K562 (cell line): Measurements from ENCODE around the gene INPP4B. TPM values are rescaled to one million over a fixed set of nuclear protein-coding genes. Genes with fewer than 3 reads are reported as not detected.

ENCODE experiments used
- ATAC-seq: fragments of 200-7000 bp; cut with Tn5 transposase; 3 replicates; pipeline ENCODE4 v1.9.1; 2020; ENCODE audit warnings: moderate library complexity
- BruUV-seq: library from RNA; stranded (reverse); fragments of 400-500 nt; replicated peaks from 2 replicates; lab custom pipeline; 2021; lab: Mats Ljungman, UMichigan
- CTCF ChIA-PET: fragments of 300-600 bp; formaldehyde crosslinking; extraction: SDS; loops from one replicate; lab custom pipeline; 2021; ENCODE audit warnings: low intra/inter-chr PET ratio; lab: Yijun Ruan, JAX
- POLR2A ChIA-PET: fragments of 300-600, 350-650 bp; sonication (Branson Sonifier 250); formaldehyde crosslinking; extraction: SDS; loops from one replicate; lab custom pipeline; 2021; ENCODE audit warnings: antibody characterized with exemption, inconsistent platforms; lab: Yijun Ruan, JAX
- DNase-seq, 4 experiments: peaks; one replicate each; pipeline versions ENCODE4 v3.0.0 to v3.0.0-alpha.2; 2011 to 2018; ENCODE audit warnings: low spot score in 3 of 4, mixed read lengths in 3 of 4; ENCODE audit errors: extremely low read depth in 1 of 4
- FAIRE-seq: peaks from 2 replicates; lab custom pipeline; 2011; peaks lifted over from hg19 to GRCh38; lab: Jason Lieb, UNC
- H2AFZ ChIP-seq: 2 replicates; pipeline ENCODE4 v1.6.0; 2011; ENCODE audit warnings: low read depth, low read length, control low read depth, inconsistent platforms
- H3K27ac ChIP-seq: fragments of 200-600 bp; 3 replicates; pipeline ENCODE4 v1.8.0; 2011; ENCODE audit warnings: low read depth, mild to moderate bottlenecking, control low read depth, inconsistent platforms, low read length, moderate library complexity, mixed read lengths; ENCODE audit errors: extremely low read depth
- H3K27me3 ChIP-seq, 2 experiments: fragments of 300-600 bp in 1 of 2; 2 replicates in 1 of 2; 3 replicates in 1 of 2; pipeline versions ENCODE4 v1.6.0 to v1.8.0; 2011; ENCODE audit warnings: inconsistent platforms in 2 of 2, low read length in 2 of 2, mild to moderate bottlenecking in 1 of 2, mixed read lengths in 1 of 2, moderate library complexity in 1 of 2; ENCODE audit not compliant: control insufficient read depth in 2 of 2, insufficient read depth in 2 of 2
- H3K36me3 ChIP-seq: fragments of 300-600 bp; 3 replicates; pipeline ENCODE4 v1.8.0; 2011; ENCODE audit warnings: mild to moderate bottlenecking, low read length, inconsistent platforms; ENCODE audit not compliant: control insufficient read depth, insufficient read depth
- H3K4me1 ChIP-seq, 2 experiments: fragments of 200-600 bp in 1 of 2; replicated peaks in 1 of 2; 2 replicates in 1 of 2; 3 replicates in 1 of 2; pipeline versions ENCODE4 v1.5.1 to v1.8.0; 2011; ENCODE audit warnings: inconsistent platforms in 2 of 2, low read length in 2 of 2, mild to moderate bottlenecking in 1 of 2, mixed read lengths in 1 of 2, moderate library complexity in 1 of 2; ENCODE audit not compliant: control insufficient read depth in 2 of 2, insufficient read depth in 2 of 2
- H3K4me2 ChIP-seq: 2 replicates; pipeline ENCODE4 v1.6.1; 2011; ENCODE audit warnings: low read length, control low read depth, inconsistent platforms, mixed read lengths; ENCODE audit not compliant: insufficient read depth
- H3K4me3 ChIP-seq: fragments of 200-600 bp; sonication (generic), shearing (Covaris generic); 2 replicates; pipeline ENCODE4 v1.5.1; 2016; ENCODE audit warnings: control low read depth, inconsistent platforms
- H3K79me2 ChIP-seq: fragments of 200-600 bp; 3 replicates; pipeline ENCODE4 v1.8.0; 2011; ENCODE audit warnings: low read length, inconsistent platforms; ENCODE audit not compliant: control insufficient read depth, insufficient read depth
- H3K9ac ChIP-seq, 2 experiments: 2 replicates each; pipeline versions ENCODE4 v1.6.0 to v1.6.1; 2011; ENCODE audit warnings: low read depth in 2 of 2, low read length in 2 of 2, control low read depth in 1 of 2, inconsistent platforms in 1 of 2, mild to moderate bottlenecking in 1 of 2, mixed read lengths in 1 of 2; ENCODE audit not compliant: insufficient read depth in 1 of 2
- H3K9me1 ChIP-seq: one replicate; pipeline ENCODE4 v1.6.0; 2011; ENCODE audit warnings: inconsistent platforms, mild to moderate bottlenecking, low read length, moderate library complexity; ENCODE audit not compliant: control insufficient read depth, insufficient read depth
- H3K9me3 ChIP-seq: replicated peaks from 2 replicates; pipeline ENCODE4 v1.5.1; 2011; ENCODE audit warnings: low read depth, low read length, inconsistent platforms; ENCODE audit not compliant: control insufficient read depth, insufficient read depth
- H4K20me1 ChIP-seq: replicated peaks from 2 replicates; pipeline ENCODE4 v1.6.1; 2011; ENCODE audit warnings: low read length, inconsistent platforms, mixed read lengths; ENCODE audit not compliant: control insufficient read depth, insufficient read depth
- KLF13 ChIP-seq: fragments of 450-650 bp; IDR thresholded peaks from 2 replicates; pipeline ENCODE4 v1.6.1; 2016; ENCODE audit warnings: missing genetic modification characterization, low read depth, mild to moderate bottlenecking, missing compliant biosample characterization, moderate library complexity, borderline replicate concordance
- MAFK ChIP-seq: IDR thresholded peaks from 2 replicates; pipeline ENCODE4 v1.6.1; 2011; ENCODE audit warnings: low read length, improper control_type of control experiment
- NR1H2 ChIP-seq: sonication (generic); formaldehyde crosslinking; IDR thresholded peaks from 2 replicates; pipeline ENCODE4 v1.4.0; 2020; ENCODE audit warnings: mild to moderate bottlenecking, missing genetic modification reagents
- RHOXF2B ChIP-seq: fragments of 250-450 bp; sonication (Bioruptor Pico); conservative IDR thresholded peaks from 2 replicates; pipeline ENCODE4 v1.5.1; 2021
- SMAD2 ChIP-seq: fragments of 150-350 bp; IDR thresholded peaks from 2 replicates; pipeline ENCODE4 v1.6.1; 2014; ENCODE audit warnings: low read depth, mild to moderate bottlenecking, low read length
- ZNF436 ChIP-seq: fragments of 250-450, 450-650 bp; sonication (Bioruptor Pico); formaldehyde crosslinking; IDR thresholded peaks from 2 replicates; pipeline ENCODE4 v1.7.0; 2020; ENCODE audit warnings: mild to moderate bottlenecking
- WGBS: fragments of 100-300 bp; shearing (Covaris generic); methylation state at CpG from one replicate; pipeline ENCODE4 v1.1.6; 2016; ENCODE audit warnings: low coverage, mixed read lengths; ENCODE audit not compliant: insufficient coverage; ENCODE audit errors: missing lambda C conversion rate; 5-methylcytosine and 5-hydroxymethylcytosine counted together
- in situ Hi-C: fragments of 300-500 bp; cut with MboI; formaldehyde crosslinking; loops from 4 replicates; pipeline ENCODE4 v1.15.0; 2018; ENCODE audit warnings: inconsistent platforms, mixed read lengths
- intact Hi-C: fragments of 100-400 bp; cut with micrococcal nuclease; formaldehyde crosslinking; loops from 2 replicates; pipeline ENCODE4 v1.14.2; 2022
- polyA plus RNA-seq, 8 experiments: library from polyadenylated mRNA; depleted of rRNA in 4 of 8; stranded (reverse) in 5 of 8; unstranded in 3 of 8; fragments of >200 nt; fragmentation: Nextera tagmentation in 2 of 8; fragmentation: Illumina TruSeq in 1 of 8; extraction: Ambion mirVana in 2 of 8; extraction: Trizol in 1 of 8; gene quantifications; 2 replicates each; pipeline versions ENCODE4 v1.2.1 to v1.2.3, GENCODE V29; 2011 to 2014; ENCODE audit warnings: inconsistent platforms in 1 of 8, missing spikeins in 1 of 8
- total RNA-seq, 7 experiments: library from RNA; depleted of rRNA in 6 of 7; stranded (reverse); fragments of >200 nt in 6 of 7; fragmentation: Illumina TruSeq in 2 of 7; extraction: Trizol in 2 of 7; gene quantifications; 2 replicates each; pipeline versions ENCODE4 v1.2.1 to v1.2.3, GENCODE V29; 2011 to 2021; ENCODE audit warnings: low replicate concordance in 1 of 7
- TF ChIP-seq, protein P1 (sequence below): fragments of 450-650 bp; IDR thresholded peaks from 2 replicates; pipeline ENCODE4 v1.6.1; 2017; ENCODE audit warnings: antibody characterized with exemption, mild to moderate bottlenecking

Gene INPP4B
- total and polyA plus RNA-seq, 9 of the 15 experiments (the other 6 are each of a cell fraction or from before 2014, with no cell fraction given): 0.04 to 0.11 TPM; not detected in 7

DNA sequence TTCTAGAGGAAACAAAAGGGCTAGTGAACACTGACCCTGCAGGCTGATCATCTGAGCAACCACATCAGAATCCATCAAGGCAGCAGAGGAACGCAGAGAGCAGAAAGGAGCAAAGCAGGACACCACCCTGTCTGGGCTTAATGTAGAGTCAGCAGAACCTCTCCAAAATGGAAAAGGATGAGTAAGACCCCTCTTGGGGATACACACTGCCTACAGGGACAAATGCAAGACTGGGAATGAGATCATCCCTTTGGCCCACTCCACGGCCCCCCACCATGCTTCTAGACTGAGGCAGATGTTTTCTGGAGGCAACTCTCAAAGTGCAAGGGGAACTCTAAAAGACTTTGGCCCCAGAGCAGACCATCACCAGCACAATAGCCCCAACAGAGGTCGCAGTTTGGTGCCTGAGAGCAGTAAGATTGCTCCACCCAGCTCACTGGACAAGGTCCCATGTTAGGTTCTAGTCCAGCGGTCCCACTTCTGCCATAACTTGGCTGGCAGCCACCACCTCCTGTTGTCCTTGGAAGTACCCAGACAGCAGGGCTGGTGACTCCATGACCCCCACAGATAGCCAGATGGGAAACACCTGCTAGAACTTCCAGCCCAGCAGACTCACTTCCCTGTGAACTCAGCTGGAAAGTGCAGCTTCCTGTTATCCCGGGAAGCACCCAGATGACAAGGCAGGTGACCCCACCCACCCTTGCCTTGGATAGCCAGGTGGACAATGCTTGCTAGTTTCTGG is 372.7 kb downstream of the INPP4B start:
- Histone ChIP-seq H3K79me2 (no peaks in the 10 kb centered on the region), H4K20me1 (no peaks in the 10 kb centered on the region), H3K27ac (no peak overlapping the region), H3K27me3 (no peaks in the 10 kb centered on the region), H3K4me1 (no peaks in the 10 kb centered on the region), H2AFZ (no peak overlapping the region), H3K9ac (no peak overlapping the region), H3K9me1 (no peaks in the 10 kb centered on the region), H3K9me3 (no peaks in the 10 kb centered on the region), H3K4me3 (no peak overlapping the region), H3K36me3 (no peaks in the 10 kb centered on the region), H3K4me2 (no peak overlapping the region)
- ChIA-PET POLR2A (no interaction called here), CTCF (no interaction called here)
- ATAC-seq (no peak), FAIRE-seq (no peak), DNase-seq (no peak)
- 0% methylated on average over 5 of the region's 5 CpGs for WGBS
- no TSS peak for BruUV-seq
- TF ChIP-seq NR1H2 (CRISPR knock-in tag): no peak
- no peak for TF ChIP-seq SMAD2
- TF ChIP-seq MAFK: no peak
- no peak for TF ChIP-seq RHOXF2B (CRISPR knock-in tag)
- TF ChIP-seq, protein P1, sequence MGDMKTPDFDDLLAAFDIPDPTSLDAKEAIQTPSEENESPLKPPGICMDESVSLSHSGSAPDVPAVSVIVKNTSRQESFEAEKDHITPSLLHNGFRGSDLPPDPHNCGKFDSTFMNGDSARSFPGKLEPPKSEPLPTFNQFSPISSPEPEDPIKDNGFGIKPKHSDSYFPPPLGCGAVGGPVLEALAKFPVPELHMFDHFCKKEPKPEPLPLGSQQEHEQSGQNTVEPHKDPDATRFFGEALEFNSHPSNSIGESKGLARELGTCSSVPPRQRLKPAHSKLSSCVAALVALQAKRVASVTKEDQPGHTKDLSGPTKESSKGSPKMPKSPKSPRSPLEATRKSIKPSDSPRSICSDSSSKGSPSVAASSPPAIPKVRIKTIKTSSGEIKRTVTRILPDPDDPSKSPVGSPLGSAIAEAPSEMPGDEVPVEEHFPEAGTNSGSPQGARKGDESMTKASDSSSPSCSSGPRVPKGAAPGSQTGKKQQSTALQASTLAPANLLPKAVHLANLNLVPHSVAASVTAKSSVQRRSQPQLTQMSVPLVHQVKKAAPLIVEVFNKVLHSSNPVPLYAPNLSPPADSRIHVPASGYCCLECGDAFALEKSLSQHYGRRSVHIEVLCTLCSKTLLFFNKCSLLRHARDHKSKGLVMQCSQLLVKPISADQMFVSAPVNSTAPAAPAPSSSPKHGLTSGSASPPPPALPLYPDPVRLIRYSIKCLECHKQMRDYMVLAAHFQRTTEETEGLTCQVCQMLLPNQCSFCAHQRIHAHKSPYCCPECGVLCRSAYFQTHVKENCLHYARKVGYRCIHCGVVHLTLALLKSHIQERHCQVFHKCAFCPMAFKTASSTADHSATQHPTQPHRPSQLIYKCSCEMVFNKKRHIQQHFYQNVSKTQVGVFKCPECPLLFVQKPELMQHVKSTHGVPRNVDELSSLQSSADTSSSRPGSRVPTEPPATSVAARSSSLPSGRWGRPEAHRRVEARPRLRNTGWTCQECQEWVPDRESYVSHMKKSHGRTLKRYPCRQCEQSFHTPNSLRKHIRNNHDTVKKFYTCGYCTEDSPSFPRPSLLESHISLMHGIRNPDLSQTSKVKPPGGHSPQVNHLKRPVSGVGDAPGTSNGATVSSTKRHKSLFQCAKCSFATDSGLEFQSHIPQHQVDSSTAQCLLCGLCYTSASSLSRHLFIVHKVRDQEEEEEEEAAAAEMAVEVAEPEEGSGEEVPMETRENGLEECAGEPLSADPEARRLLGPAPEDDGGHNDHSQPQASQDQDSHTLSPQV: no peak
- no peak for TF ChIP-seq KLF13 (tag)
- TF ChIP-seq ZNF436 (CRISPR knock-in tag): no peak
- intact Hi-C loops: no loop called here
- in situ Hi-C loops: no loop called here
